Mammary epithelial cell (primary cell): ENCODE data around the gene ZPBP.

Experiments used
- CTCF ChIP-seq, 2 donors: IDR thresholded peaks in 1 of 2; conservative IDR thresholded peaks in 1 of 2; 2 replicates each; pipeline ENCODE4 v1.5.1; 2011 to 2012; ENCODE audit warnings: inconsistent platforms in 2 of 2, low read length in 2 of 2, mild to moderate bottlenecking in 2 of 2, control low read depth in 1 of 2, low read depth in 1 of 2; ENCODE audit not compliant: insufficient read depth in 1 of 2; ENCODE audit errors: extremely low read depth in 1 of 2
- EZH2 ChIP-seq: IDR thresholded peaks from 2 replicates; pipeline ENCODE4 v1.6.1; 2012; ENCODE audit warnings: low read length, inconsistent platforms, borderline replicate concordance

GRCh38 chr7:50112250-50112649, 19.2 kb upstream of the ZPBP start:
- TF ChIP-seq CTCF (conservative IDR thresholded peaks at IDR 0.05 in 1 of 2, IDR thresholded peaks at IDR 0.05 in 1 of 2; ENCODE audit: extremely low read depth in 1 of 2, insufficient read depth in 1 of 2, low read depth in 1 of 2, low read length in 2 of 2) (no peak), EZH2 (no peak)
